Measurements from ENCODE around the gene CDH13.

CDH13 gene

GRCh38 chr16:82629441-82630027 lies 2.8 kb downstream of the CDH13 start:
- Histone ChIP-seq H3K27ac (ENCODE audit: low read depth, low read length) (no peak overlapping the region), H3K36me3 (ENCODE audit: insufficient read depth, low read length) (no peaks in the 10 kb centered on the region), H3K4me1 (ENCODE audit: insufficient read depth, low read length) (peaks cover 7% of the 10 kb centered on the region), H3K27me3 (ENCODE audit: control insufficient read depth in 1 of 2, insufficient read depth in 2 of 2, low read length in 2 of 2) (peaks cover 5 to 26% of the 10 kb centered on the region in 2 donors), H3K9me3 (ENCODE audit: low read length) (no peaks in the 10 kb centered on the region), H3K9ac (ENCODE audit: low read length) (no peak overlapping the region), H3K4me3 (ENCODE audit: low read depth in 1 of 2, low read length in 2 of 2) (no peak overlapping the region)

GRCh38 chr16:82630219-82630618 lies 3.5 kb downstream of the CDH13 start:
- no peak overlapping the region for H3K27ac ChIP-seq (ENCODE audit: low read depth, low read length)
- no peak overlapping the region for H3K9ac ChIP-seq (ENCODE audit: low read length)
- peaks cover 7% of the 10 kb centered on the region for H3K4me1 ChIP-seq (ENCODE audit: insufficient read depth, low read length)
- no peak overlapping the region for H3K4me3 ChIP-seq (ENCODE audit: low read depth in 1 of 2, low read length in 2 of 2)
- no peaks in the 10 kb centered on the region for H3K9me3 ChIP-seq (ENCODE audit: low read length)
- no peaks in the 10 kb centered on the region for H3K36me3 ChIP-seq (ENCODE audit: insufficient read depth, low read length)
- H3K27me3 ChIP-seq (ENCODE audit: control insufficient read depth in 1 of 2, insufficient read depth in 2 of 2, low read length in 2 of 2): peaks cover 5 to 26% of the 10 kb centered on the region in 2 donors

GRCh38 chr16:82630688-82631087 lies 3.9 kb downstream of the CDH13 start:
- Histone ChIP-seq H3K27ac (ENCODE audit: low read depth, low read length) (no peak overlapping the region), H3K4me1 (ENCODE audit: insufficient read depth, low read length) (peaks cover 7% of the 10 kb centered on the region), H3K27me3 (ENCODE audit: control insufficient read depth in 1 of 2, insufficient read depth in 2 of 2, low read length in 2 of 2) (peaks cover 5 to 26% of the 10 kb centered on the region in 2 donors), H3K9ac (ENCODE audit: low read length) (no peak overlapping the region), H3K36me3 (ENCODE audit: insufficient read depth, low read length) (no peaks in the 10 kb centered on the region), H3K4me3 (ENCODE audit: low read depth in 1 of 2, low read length in 2 of 2) (no peak overlapping the region), H3K9me3 (ENCODE audit: low read length) (no peaks in the 10 kb centered on the region)

GRCh38 chr16:82631701-82632685 lies 5.2 kb downstream of the CDH13 start:
- Histone ChIP-seq H3K27ac (ENCODE audit: low read depth, low read length) (no peak overlapping the region), H3K27me3 (ENCODE audit: control insufficient read depth in 1 of 2, insufficient read depth in 2 of 2, low read length in 2 of 2) (peaks cover 0 to 17% of the 10 kb centered on the region in 2 donors)

GRCh38 chr16:82633964-82634600 lies 7.3 kb downstream of the CDH13 start:
- H3K36me3 ChIP-seq (ENCODE audit: insufficient read depth, low read length): no peaks in the 10 kb centered on the region
- H3K4me3 ChIP-seq (ENCODE audit: low read depth in 1 of 2, low read length in 2 of 2): no peak overlapping the region
- H3K9me3 ChIP-seq (ENCODE audit: low read length): no peaks in the 10 kb centered on the region
- H3K27me3 ChIP-seq (ENCODE audit: control insufficient read depth in 1 of 2, insufficient read depth in 2 of 2, low read length in 2 of 2): no peaks in the 10 kb centered on the region
- H3K27ac ChIP-seq (ENCODE audit: low read depth, low read length): no peak overlapping the region
- H3K9ac ChIP-seq (ENCODE audit: low read length): no peak overlapping the region
- H3K4me1 ChIP-seq (ENCODE audit: insufficient read depth, low read length): no peaks in the 10 kb centered on the region

More at GRCh38 chr16:82631701-82632685, 5.2 kb downstream of the CDH13 start:
- Histone ChIP-seq H3K36me3 (ENCODE audit: insufficient read depth, low read length) (no peaks in the 10 kb centered on the region), H3K9ac (ENCODE audit: low read length) (no peak overlapping the region), H3K4me3 (ENCODE audit: low read depth in 1 of 2, low read length in 2 of 2) (no peak overlapping the region), H3K4me1 (ENCODE audit: insufficient read depth, low read length) (peaks cover 7% of the 10 kb centered on the region), H3K9me3 (ENCODE audit: low read length) (no peaks in the 10 kb centered on the region)

GRCh38 chr16:82634955-82635610 lies 8.3 kb downstream of the CDH13 start:
- Histone ChIP-seq H3K9ac (ENCODE audit: low read length) (no peak overlapping the region), H3K4me3 (ENCODE audit: low read depth in 1 of 2, low read length in 2 of 2) (no peak overlapping the region), H3K4me1 (ENCODE audit: insufficient read depth, low read length) (no peaks in the 10 kb centered on the region), H3K9me3 (ENCODE audit: low read length) (no peaks in the 10 kb centered on the region), H3K27ac (ENCODE audit: low read depth, low read length) (no peak overlapping the region), H3K36me3 (ENCODE audit: insufficient read depth, low read length) (no peaks in the 10 kb centered on the region), H3K27me3 (ENCODE audit: control insufficient read depth in 1 of 2, insufficient read depth in 2 of 2, low read length in 2 of 2) (no peaks in the 10 kb centered on the region)

GRCh38 chr16:82636485-82636884 lies 9.7 kb downstream of the CDH13 start:
- no peak overlapping the region for H3K9ac ChIP-seq (ENCODE audit: low read length)
- no peak overlapping the region for H3K4me3 ChIP-seq (ENCODE audit: low read depth in 1 of 2, low read length in 2 of 2)
- no peak overlapping the region for H3K27ac ChIP-seq (ENCODE audit: low read depth, low read length)
- no peaks in the 10 kb centered on the region for H3K36me3 ChIP-seq (ENCODE audit: insufficient read depth, low read length)
- no peaks in the 10 kb centered on the region for H3K4me1 ChIP-seq (ENCODE audit: insufficient read depth, low read length)
- H3K27me3 ChIP-seq (ENCODE audit: control insufficient read depth in 1 of 2, insufficient read depth in 2 of 2, low read length in 2 of 2): no peaks in the 10 kb centered on the region
- no peaks in the 10 kb centered on the region for H3K9me3 ChIP-seq (ENCODE audit: low read length)

- Histone ChIP-seq H3K27me3 (ENCODE audit: control insufficient read depth in 1 of 2, insufficient read depth in 2 of 2, low read length in 2 of 2) (no peaks in the 10 kb centered on the region), H3K4me3 (ENCODE audit: low read depth in 1 of 2, low read length in 2 of 2) (no peak overlapping the region), H3K36me3 (ENCODE audit: insufficient read depth, low read length) (no peaks in the 10 kb centered on the region), H3K27ac (ENCODE audit: low read depth, low read length) (no peak overlapping the region), H3K9ac (ENCODE audit: low read length) (no peak overlapping the region), H3K4me1 (ENCODE audit: insufficient read depth, low read length) (no peaks in the 10 kb centered on the region), H3K9me3 (ENCODE audit: low read length) (no peaks in the 10 kb centered on the region)
Observed at GRCh38 chr16:82636958-82637357, 10.2 kb downstream of the CDH13 start.

GRCh38 chr16:82638095-82638798 lies 11.5 kb downstream of the CDH13 start:
- no peak overlapping the region for H3K27ac ChIP-seq (ENCODE audit: low read depth, low read length)
- H3K36me3 ChIP-seq (ENCODE audit: insufficient read depth, low read length): no peaks in the 10 kb centered on the region
- no peak overlapping the region for H3K9ac ChIP-seq (ENCODE audit: low read length)
- no peaks in the 10 kb centered on the region for H3K9me3 ChIP-seq (ENCODE audit: low read length)
- H3K4me1 ChIP-seq (ENCODE audit: insufficient read depth, low read length): no peaks in the 10 kb centered on the region
- H3K4me3 ChIP-seq (ENCODE audit: low read depth in 1 of 2, low read length in 2 of 2): no peak overlapping the region
- no peaks in the 10 kb centered on the region for H3K27me3 ChIP-seq (ENCODE audit: control insufficient read depth in 1 of 2, insufficient read depth in 2 of 2, low read length in 2 of 2)

- H3K4me1 ChIP-seq (ENCODE audit: insufficient read depth, low read length): no peaks in the 10 kb centered on the region
- H3K27ac ChIP-seq (ENCODE audit: low read depth, low read length): no peak overlapping the region
- no peak overlapping the region for H3K4me3 ChIP-seq (ENCODE audit: low read depth in 1 of 2, low read length in 2 of 2)
- H3K9me3 ChIP-seq (ENCODE audit: low read length): no peaks in the 10 kb centered on the region
- no peak overlapping the region for H3K9ac ChIP-seq (ENCODE audit: low read length)
- H3K36me3 ChIP-seq (ENCODE audit: insufficient read depth, low read length): no peaks in the 10 kb centered on the region
- no peaks in the 10 kb centered on the region for H3K27me3 ChIP-seq (ENCODE audit: control insufficient read depth in 1 of 2, insufficient read depth in 2 of 2, low read length in 2 of 2)
Observed at GRCh38 chr16:82639263-82639662, 12.5 kb downstream of the CDH13 start.

Measured in muscle layer of colon (tissue), 2 donors.